GM12874 (cell line): Measurements from ENCODE around the gene SATL1.

Experiments used
- CTCF ChIP-seq: IDR thresholded peaks from 2 replicates; pipeline ENCODE4 v1.5.1; 2011; ENCODE audit warnings: low read depth, mild to moderate bottlenecking, control low read depth, low read length, moderate library complexity; ENCODE audit not compliant: insufficient read depth

SATL1 gene

DNA sequence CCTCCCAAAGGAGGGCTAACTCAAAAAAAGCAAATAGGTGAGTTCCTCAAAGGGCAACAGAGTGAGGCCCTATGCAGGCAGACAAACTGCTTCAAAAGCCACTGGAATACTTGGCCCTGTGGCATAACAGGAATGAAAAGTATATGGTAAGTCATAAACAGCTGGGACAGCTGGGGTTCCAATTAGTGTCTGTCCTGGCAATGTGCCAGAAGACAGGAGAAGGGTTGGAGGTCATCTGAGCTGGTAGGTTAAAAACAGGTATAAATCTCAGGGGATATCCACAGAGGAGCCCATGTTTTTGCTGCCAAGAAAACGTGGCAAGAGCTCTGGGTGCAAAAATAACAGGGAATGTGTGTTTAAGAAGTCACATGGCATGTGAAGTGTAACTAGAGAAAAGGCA lies 128.3 kb downstream of the SATL1 start:
- TF ChIP-seq CTCF: no peak

GRCh38 chrX:85114776-85115175 lies 128.8 kb downstream of the SATL1 start:
- TF ChIP-seq CTCF: no peak

GRCh38 chrX:85114171-85114570 lies 129.4 kb downstream of the SATL1 start:
- TF ChIP-seq CTCF: no peak

GRCh38 chrX:85113746-85114145 lies 129.8 kb downstream of the SATL1 start:
- no peak for TF ChIP-seq CTCF

GRCh38 chrX:85112293-85112692 lies 131.3 kb downstream of the SATL1 start:
- no peak for TF ChIP-seq CTCF

- TF ChIP-seq CTCF: peak; percentile 32; the same call in 1 of the 2 replicates
These were observed 132.2 kb downstream of the SATL1 start for GRCh38 chrX:85111347-85111746.

DNA sequence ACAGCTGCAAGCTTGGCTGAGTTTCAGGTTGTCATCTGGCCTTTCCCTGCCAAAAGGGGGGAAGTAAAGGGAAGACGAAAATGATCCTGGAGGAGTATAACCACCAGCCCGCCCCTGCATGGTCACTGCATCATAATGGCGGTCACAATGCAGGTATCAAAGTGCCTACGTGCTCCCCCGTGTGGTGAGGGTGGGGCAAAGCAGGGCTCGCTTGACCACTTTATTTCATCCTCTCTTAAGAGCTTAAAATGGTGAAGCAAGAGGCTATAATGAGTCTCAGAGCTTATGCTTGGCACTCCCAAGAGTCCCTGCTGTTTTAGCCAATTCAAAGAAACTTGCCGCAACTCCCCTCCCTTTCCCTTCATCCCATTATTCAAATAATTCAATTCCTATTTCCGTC lies 134.3 kb downstream of the SATL1 start:
- TF ChIP-seq CTCF: no peak

DNA sequence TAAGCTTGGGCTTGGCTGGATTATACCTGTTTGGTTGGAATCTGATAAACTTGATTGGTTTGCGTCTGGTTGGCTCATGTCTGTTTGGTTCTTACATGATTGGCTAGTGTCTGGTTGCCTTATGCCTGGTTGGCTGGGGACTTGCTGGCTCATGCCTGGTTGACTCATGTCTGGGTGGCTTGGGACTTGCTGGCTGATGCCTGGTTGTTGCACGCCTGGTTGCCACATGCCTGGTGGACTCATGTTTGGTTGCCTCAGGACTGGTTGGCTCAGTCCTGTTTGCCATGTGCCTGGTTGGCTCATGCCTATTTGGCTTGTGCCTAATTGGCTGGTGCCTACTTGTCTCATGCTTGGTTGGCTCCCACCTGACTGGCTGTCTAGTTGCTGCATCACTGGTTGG lies 135.4 kb downstream of the SATL1 start:
- no peak for TF ChIP-seq CTCF
